A549 (cell line): ENCODE measurements around the gene HNRNPH1. TPM values are rescaled to one million over a fixed set of nuclear protein-coding genes. Genes with fewer than 3 reads are reported as not detected.

Experiments used
- ATAC-seq, 2 experiments: fragments of 200-7000 bp in 1 of 2; fragments of >200 bp in 1 of 2; cut with Nextera tagmentation in 1 of 2; cut with Tn5 transposase in 1 of 2; 3 replicates each; pipeline versions ENCODE4 v1.8.0 to v1.9.1; 2018 to 2020; ENCODE audit warnings: mild to moderate bottlenecking in 1 of 2, moderate library complexity in 1 of 2
- CTCF ChIA-PET: fragments of 300-600 bp; sonication (Branson Sonifier 250); formaldehyde crosslinking; extraction: SDS; loops from one replicate; lab custom pipeline; 2021; ENCODE audit warnings: antibody characterized with exemption, inconsistent platforms; lab: Yijun Ruan, JAX
- POLR2A ChIA-PET: fragments of 350-600 bp; formaldehyde crosslinking; extraction: SDS; loops from one replicate; lab custom pipeline; 2021; ENCODE audit warnings: antibody characterized with exemption, inconsistent platforms; lab: Yijun Ruan, JAX
- DNase-seq, 2 experiments: peaks; one replicate each; pipeline versions ENCODE4 v3.0.0 to v3.0.0-alpha.2; 2011 to 2016; ENCODE audit warnings: low read depth in 1 of 2, low spot score in 1 of 2
- FAIRE-seq: peaks from 2 replicates; lab custom pipeline; 2011; peaks lifted over from hg19 to GRCh38; lab: Jason Lieb, UNC
- H3K27ac ChIP-seq, 2 experiments: fragments of >200 bp; sonication (Bioruptor Twin); formaldehyde crosslinking; 3 replicates each; pipeline ENCODE4 v1.5.1; 2016 to 2017
- H3K4me1 ChIP-seq: fragments of >200 bp; sonication (Bioruptor Twin); formaldehyde crosslinking; 3 replicates; pipeline ENCODE4 v1.6.1; 2016
- H3K4me2 ChIP-seq: fragments of >200 bp; sonication (Bioruptor Twin); formaldehyde crosslinking; 3 replicates; pipeline ENCODE4 v1.6.1; 2016
- H3K4me3 ChIP-seq: fragments of >200 bp; sonication (Bioruptor Twin); formaldehyde crosslinking; 3 replicates; pipeline ENCODE4 v1.5.1; 2016
- H3K9me3 ChIP-seq: fragments of >200 bp; sonication (Bioruptor Twin); formaldehyde crosslinking; 3 replicates; pipeline ENCODE4 v1.6.1; 2016
- CBX2 ChIP-seq: fragments of 200-600 bp; sonication (generic); IDR thresholded peaks from 2 replicates; pipeline ENCODE4 v1.6.1; 2016; ENCODE audit warnings: low read depth, mild to moderate bottlenecking, borderline replicate concordance
- CBX8 ChIP-seq: fragments of 200-600 bp; sonication (generic); IDR thresholded peaks from 2 replicates; pipeline ENCODE4 v1.6.1; 2016
- CHD2 ChIP-seq: fragments of 150-350 bp; IDR thresholded peaks from 2 replicates; pipeline ENCODE4 v1.6.1; 2014; ENCODE audit warnings: low read length; ENCODE audit not compliant: partially characterized antibody
- CHD4 ChIP-seq: fragments of 200-600 bp; sonication (generic); IDR thresholded peaks from 2 replicates; pipeline ENCODE4 v1.6.1; 2016; ENCODE audit warnings: antibody characterized with exemption, mild to moderate bottlenecking, borderline replicate concordance
- ESRRA ChIP-seq: fragments of 150-350 bp; IDR thresholded peaks from 2 replicates; pipeline ENCODE4 v1.6.1; 2014; ENCODE audit warnings: mild to moderate bottlenecking, low read length, borderline replicate concordance
- FOSB ChIP-seq: fragments of 250-450 bp; sonication (Bioruptor Pico); IDR thresholded peaks from 2 replicates; pipeline ENCODE4 v1.5.0; 2020; ENCODE audit warnings: mild to moderate bottlenecking, moderate library complexity
- FOXS1 ChIP-seq: fragments of 250-450 bp; sonication (Bioruptor Pico); IDR thresholded peaks from 2 replicates; pipeline ENCODE4 v1.5.0; 2020; ENCODE audit warnings: mild to moderate bottlenecking, moderate library complexity
- HDAC2 ChIP-seq: fragments of 200-600 bp; sonication (generic); IDR thresholded peaks from 2 replicates; pipeline ENCODE4 v1.6.1; 2016
- HOXA7 ChIP-seq: fragments of 250-450 bp; sonication (Bioruptor Pico); IDR thresholded peaks from 2 replicates; pipeline ENCODE4 v1.5.0; 2020; ENCODE audit warnings: mild to moderate bottlenecking, moderate library complexity
- JUN ChIP-seq, 2 experiments: fragments of >200 bp; sonication (Bioruptor Twin); formaldehyde crosslinking; IDR thresholded peaks; 2 replicates in 1 of 2; 3 replicates in 1 of 2; pipeline ENCODE4 v1.6.1; 2016 to 2017
- JUNB ChIP-seq: fragments of >200 bp; sonication (Bioruptor Twin); formaldehyde crosslinking; IDR thresholded peaks from 2 replicates; pipeline ENCODE4 v1.6.1; 2016
- NFE2L2 ChIP-seq: fragments of 150-350 bp; conservative IDR thresholded peaks from 2 replicates; pipeline ENCODE4 v1.6.1; 2014; ENCODE audit warnings: low read length
- POLR2AphosphoS2 ChIP-seq: conservative IDR thresholded peaks from 2 replicates; pipeline ENCODE4 v1.6.1; 2012; ENCODE audit warnings: low read length, improper control_type of control experiment, inconsistent platforms
- RARB ChIP-seq: fragments of 250-450 bp; sonication (Bioruptor Pico); IDR thresholded peaks from 2 replicates; pipeline ENCODE4 v1.8.0; 2021; ENCODE audit warnings: mild to moderate bottlenecking, moderate library complexity
- SREBF2 ChIP-seq: fragments of 450-650 bp; IDR thresholded peaks from 2 replicates; pipeline ENCODE4 v1.6.1; 2014; ENCODE audit warnings: mild to moderate bottlenecking, moderate library complexity
- TFCP2L1 ChIP-seq: fragments of 250-450 bp; sonication (Bioruptor Pico); IDR thresholded peaks from 2 replicates; pipeline ENCODE4 v1.5.0; 2021; ENCODE audit warnings: mild to moderate bottlenecking
- TP53 ChIP-seq: fragments of 250-450 bp; sonication (Bioruptor Pico); IDR thresholded peaks from 2 replicates; pipeline ENCODE4 v1.5.0; 2021; ENCODE audit warnings: mild to moderate bottlenecking, moderate library complexity
- WGBS: methylation state at CpG from one replicate; pipeline ENCODE4 v1.1.6; 2017; ENCODE audit errors: missing lambda C conversion rate; 5-methylcytosine and 5-hydroxymethylcytosine counted together
- polyA plus RNA-seq, 4 experiments: library from polyadenylated mRNA; depleted of rRNA in 3 of 4; stranded (reverse); fragments of >200 nt; fragmentation: RNase III in 1 of 4; extraction: RNeasy Plus Mini Kit Qiagen cat#74134 plus additional on column Dnase treatment in 1 of 4; gene quantifications; 2 replicates in 3 of 4; 3 replicates in 1 of 4; pipeline ENCODE4 v1.2.3, GENCODE V29; 2011 to 2017
- TF ChIP-seq, protein P1 (sequence below): fragments of 150-350 bp; IDR thresholded peaks from 2 replicates; pipeline ENCODE4 v1.6.1; 2014; ENCODE audit warnings: low read depth, mild to moderate bottlenecking, low read length
- TF ChIP-seq, protein P2 (sequence below): fragments of >200 bp; sonication (Bioruptor Twin); formaldehyde crosslinking; IDR thresholded peaks from 2 replicates; pipeline ENCODE4 v1.6.1; 2016
- TF ChIP-seq, protein P3 (sequence below): fragments of 200-600 bp; sonication (generic); IDR thresholded peaks from 2 replicates; pipeline ENCODE4 v1.6.1; 2016; ENCODE audit warnings: antibody characterized with exemption, mild to moderate bottlenecking, moderate library complexity
- TF ChIP-seq, protein P4 (sequence below): IDR thresholded peaks from 2 replicates; pipeline ENCODE4 v1.6.1; 2012
- TF ChIP-seq, protein P5 (sequence below): fragments of 450-650 bp; IDR thresholded peaks from 2 replicates; pipeline ENCODE4 v1.6.1; 2014; ENCODE audit warnings: antibody characterized with exemption

HNRNPH1 gene
- polyA plus RNA-seq, 2 of the 4 experiments (the other 2 are of a cell fraction) = 688 to 1,576 TPM

DNA sequence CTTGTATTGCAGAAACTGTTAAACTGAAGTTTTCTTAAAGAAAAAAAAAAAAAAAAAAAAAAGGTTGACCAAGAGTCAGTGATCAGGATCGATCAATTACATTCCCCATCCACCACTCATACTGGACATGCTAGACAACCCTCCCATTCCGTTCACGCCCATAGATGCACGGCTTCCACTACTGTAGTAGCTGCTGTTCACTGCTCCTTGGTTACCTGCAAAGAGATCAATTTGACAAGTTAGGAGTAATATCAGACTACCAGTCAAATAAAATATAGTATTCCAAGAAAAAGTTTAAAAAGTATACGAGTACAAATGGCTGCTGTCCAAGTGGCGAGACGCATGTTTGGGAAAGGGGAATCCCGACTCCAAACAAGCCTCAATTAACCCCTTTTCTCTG, 8.7 kb downstream of the HNRNPH1 start:
- DNase-seq (no peak), ATAC-seq (no peak), FAIRE-seq (no peak)
- 72% methylated on average over 8 of the region's 8 CpGs for WGBS
- H3K4me3 ChIP-seq = no peak overlapping the region
- H3K9me3 ChIP-seq = no peaks in the 10 kb centered on the region
- ChIA-PET CTCF (no interaction called here), POLR2A (interaction anchor here (0.6 to 10.6 kb wide), 3 partner anchors 7 to 52 kb away, joined by 5 to 125 read pairs (median 5); partner anchors contain the start of gene HNRNPH1)
- H3K4me2 ChIP-seq = 0 out of 3 replicates have a peak overlapping the region, but pooled peaks have one; percentile 10
- TF ChIP-seq TFCP2L1 (0 out of 2 replicates have a peak, but pooled peaks have one; percentile 39), NFE2L2 (no peak)
- TF ChIP-seq, protein P1, sequence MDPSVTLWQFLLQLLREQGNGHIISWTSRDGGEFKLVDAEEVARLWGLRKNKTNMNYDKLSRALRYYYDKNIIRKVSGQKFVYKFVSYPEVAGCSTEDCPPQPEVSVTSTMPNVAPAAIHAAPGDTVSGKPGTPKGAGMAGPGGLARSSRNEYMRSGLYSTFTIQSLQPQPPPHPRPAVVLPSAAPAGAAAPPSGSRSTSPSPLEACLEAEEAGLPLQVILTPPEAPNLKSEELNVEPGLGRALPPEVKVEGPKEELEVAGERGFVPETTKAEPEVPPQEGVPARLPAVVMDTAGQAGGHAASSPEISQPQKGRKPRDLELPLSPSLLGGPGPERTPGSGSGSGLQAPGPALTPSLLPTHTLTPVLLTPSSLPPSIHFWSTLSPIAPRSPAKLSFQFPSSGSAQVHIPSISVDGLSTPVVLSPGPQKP = no peak
- TF ChIP-seq, protein P2, sequence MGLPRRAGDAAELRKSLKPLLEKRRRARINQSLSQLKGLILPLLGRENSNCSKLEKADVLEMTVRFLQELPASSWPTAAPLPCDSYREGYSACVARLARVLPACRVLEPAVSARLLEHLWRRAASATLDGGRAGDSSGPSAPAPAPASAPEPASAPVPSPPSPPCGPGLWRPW = no peak
- TF ChIP-seq, all 56 proteins: peak for 1
- H3K4me1 ChIP-seq = peaks cover 74% of the 10 kb centered on the region
- H3K27ac ChIP-seq = no peak overlapping the region

DNA sequence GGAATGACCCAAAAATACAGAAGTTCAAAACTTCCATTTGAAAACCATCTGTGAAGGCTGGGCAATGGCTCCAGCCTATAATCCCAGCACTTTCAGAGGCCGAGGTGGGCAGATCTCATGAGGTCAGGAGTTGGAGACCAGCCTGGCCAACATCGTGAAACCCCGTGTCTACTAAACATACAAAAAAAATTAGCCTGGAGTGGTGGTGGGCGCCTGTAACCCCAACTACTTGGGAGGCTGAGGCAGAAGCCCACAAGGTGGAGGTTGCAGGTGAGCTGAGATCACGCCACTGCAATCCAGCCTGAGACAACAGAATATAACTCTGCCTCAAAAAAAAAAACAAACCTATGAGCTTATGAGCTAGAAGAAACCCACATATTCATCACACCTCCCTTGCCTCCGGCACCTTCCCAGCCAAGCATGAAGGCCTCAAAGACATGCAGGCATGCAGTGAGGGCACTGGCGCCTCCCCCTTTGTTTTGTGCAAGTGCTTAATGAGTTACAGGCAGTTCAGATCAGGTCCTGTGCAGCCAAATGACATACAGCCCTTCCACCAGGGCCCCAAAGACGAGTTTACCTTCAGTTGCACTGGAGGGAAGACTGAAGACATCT, 9.9 kb downstream of the HNRNPH1 start:
- POLR2A ChIA-PET = interaction anchor here (1.0 to 10.6 kb wide), 2 partner anchors 8 to 54 kb away, joined by 5 to 125 read pairs; partner anchors contain the start of gene HNRNPH1
- H3K4me1 ChIP-seq = peaks cover 64% of the 10 kb centered on the region

DNA sequence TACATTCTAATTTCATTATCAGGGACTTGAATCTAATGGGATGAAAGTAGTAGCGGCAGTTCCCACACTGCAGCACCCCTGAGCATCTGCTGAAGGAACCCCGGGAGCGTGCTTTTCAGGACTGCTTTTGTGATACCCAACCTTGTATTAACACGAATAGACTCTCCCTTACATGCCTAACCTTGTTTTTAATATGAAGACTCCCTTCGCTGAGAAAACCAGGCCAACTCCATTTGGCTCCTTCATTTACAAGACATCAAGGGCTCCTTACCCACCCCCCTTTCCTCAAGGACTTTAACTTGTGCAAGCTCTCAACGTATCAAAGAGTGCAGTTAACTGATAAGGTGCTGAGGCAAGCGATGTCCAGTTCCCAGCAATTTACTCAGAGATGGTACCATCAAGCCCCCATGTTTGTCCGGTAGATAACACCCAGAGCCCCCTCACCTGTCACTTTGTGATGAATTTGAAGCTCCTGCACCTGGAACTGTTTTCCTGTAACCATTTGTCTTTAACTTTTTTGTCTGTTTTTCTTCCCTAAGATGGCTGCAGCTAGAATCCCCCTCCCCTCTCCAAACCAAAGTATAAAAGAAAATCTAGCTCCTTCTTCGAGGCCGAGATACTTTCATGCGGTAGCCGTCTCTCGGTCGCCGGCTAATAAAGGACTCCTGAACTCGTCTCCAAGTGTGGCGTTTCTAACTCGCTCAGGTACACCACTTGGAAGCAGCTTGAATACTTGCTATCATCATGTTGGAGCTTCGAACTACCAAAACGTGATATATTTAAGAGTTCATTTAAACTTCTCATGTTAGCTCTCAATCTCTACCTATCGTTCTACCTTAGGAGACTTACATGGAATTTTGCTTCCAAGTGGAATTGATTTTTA, 10.7 kb downstream of the HNRNPH1 start:
- DNase-seq = no peak
- no peak for FAIRE-seq
- peaks cover 56% of the 10 kb centered on the region for H3K4me1 ChIP-seq
- TF ChIP-seq RARB (0 out of 2 replicates have a peak, but pooled peaks have one; percentile 58), HOXA7 (CRISPR knock-in tag) (peak; percentile 72), FOSB (CRISPR knock-in tag) (peak; percentile 60), JUN (IDR thresholded peaks at IDR 0.05) (peak in 1 of 2 experiments; percentile 43; a peak in 1 of 5 replicates), JUNB (no peak), CBX8 (no peak), TFCP2L1 (peak; percentile 85)
- CTCF ChIA-PET = interaction anchor here (3.7 kb wide), 1 partner anchor 10 kb away, joined by 26 read pairs; the partner anchor contains the start of gene HNRNPH1
- no peak overlapping the region for H3K4me2 ChIP-seq
- no peak overlapping the region for H3K27ac ChIP-seq
- ATAC-seq = 0 out of 6 replicates have a peak, but pooled peaks of 1 of the 2 experiments have one; percentile 0
- H3K4me3 ChIP-seq = no peak overlapping the region
- POLR2A ChIA-PET = interaction anchor here (1.0 to 10.6 kb wide), 2 partner anchors 9 to 54 kb away, joined by 5 to 125 read pairs; partner anchors contain the start of gene HNRNPH1
- WGBS = 89% methylated on average over 21 of the region's 21 CpGs
- H3K9me3 ChIP-seq = no peaks in the 10 kb centered on the region

More for the DNA sequence above, 9.9 kb downstream of the HNRNPH1 start:
- H3K27ac ChIP-seq = no peak overlapping the region
- DNase-seq = no peak
- FAIRE-seq = no peak
- CTCF ChIA-PET = interaction anchor here (3.7 kb wide), 1 partner anchor 10 kb away, joined by 26 read pairs; the partner anchor contains the start of gene HNRNPH1
- ATAC-seq = no peak
- TF ChIP-seq FOXS1 (no peak), POLR2AphosphoS2 (peak; percentile 91; the same call in 1 of the 2 replicates)
- no peaks in the 10 kb centered on the region for H3K9me3 ChIP-seq
- H3K4me2 ChIP-seq = no peak overlapping the region
- WGBS = 80% methylated on average over 8 of the region's 8 CpGs
- no peak overlapping the region for H3K4me3 ChIP-seq

DNA sequence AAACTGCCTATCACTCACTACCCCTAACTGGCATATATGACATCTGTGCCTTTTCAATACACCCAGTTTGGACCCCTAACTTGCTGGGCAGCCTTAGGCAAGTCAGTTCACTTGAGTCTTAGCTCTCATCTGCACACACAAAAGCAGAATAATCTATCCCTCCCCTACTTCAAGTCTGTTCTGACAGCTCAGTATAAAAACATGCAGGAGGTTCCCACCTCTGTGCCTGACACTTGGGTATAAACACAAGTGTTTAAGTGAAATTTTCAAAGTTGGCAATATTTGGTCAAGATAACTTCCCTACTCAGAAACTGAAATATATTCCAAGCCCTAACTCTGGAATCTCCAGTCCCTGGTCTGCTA, 12.6 kb downstream of the HNRNPH1 start:
- Histone ChIP-seq H3K4me1 (peaks cover 37% of the 10 kb centered on the region), H3K4me2 (no peak overlapping the region), H3K9me3 (no peaks in the 10 kb centered on the region), H3K4me3 (no peak overlapping the region), H3K27ac (no peak overlapping the region)
- no peak for FAIRE-seq
- no peak for DNase-seq
- no peak; a peak in 1 of 6 replicates for ATAC-seq
- ChIA-PET POLR2A (interaction anchor here (10.6 kb wide), 1 partner anchor 11 kb away, joined by 125 read pairs; the partner anchor contains the start of gene HNRNPH1), CTCF (interaction anchor here (1.0 to 3.7 kb wide), 2 partner anchors 12 to 14 kb away, joined by 7 to 26 read pairs; partner anchors contain the start of gene HNRNPH1)
- TF ChIP-seq CHD2 (no peak), TP53 (CRISPR knock-in tag) (no peak), NFE2L2 (no peak), ESRRA (no peak), SREBF2 (no peak), HDAC2 (no peak), CBX2 (no peak), CHD4 (no peak)
- TF ChIP-seq, protein P3, sequence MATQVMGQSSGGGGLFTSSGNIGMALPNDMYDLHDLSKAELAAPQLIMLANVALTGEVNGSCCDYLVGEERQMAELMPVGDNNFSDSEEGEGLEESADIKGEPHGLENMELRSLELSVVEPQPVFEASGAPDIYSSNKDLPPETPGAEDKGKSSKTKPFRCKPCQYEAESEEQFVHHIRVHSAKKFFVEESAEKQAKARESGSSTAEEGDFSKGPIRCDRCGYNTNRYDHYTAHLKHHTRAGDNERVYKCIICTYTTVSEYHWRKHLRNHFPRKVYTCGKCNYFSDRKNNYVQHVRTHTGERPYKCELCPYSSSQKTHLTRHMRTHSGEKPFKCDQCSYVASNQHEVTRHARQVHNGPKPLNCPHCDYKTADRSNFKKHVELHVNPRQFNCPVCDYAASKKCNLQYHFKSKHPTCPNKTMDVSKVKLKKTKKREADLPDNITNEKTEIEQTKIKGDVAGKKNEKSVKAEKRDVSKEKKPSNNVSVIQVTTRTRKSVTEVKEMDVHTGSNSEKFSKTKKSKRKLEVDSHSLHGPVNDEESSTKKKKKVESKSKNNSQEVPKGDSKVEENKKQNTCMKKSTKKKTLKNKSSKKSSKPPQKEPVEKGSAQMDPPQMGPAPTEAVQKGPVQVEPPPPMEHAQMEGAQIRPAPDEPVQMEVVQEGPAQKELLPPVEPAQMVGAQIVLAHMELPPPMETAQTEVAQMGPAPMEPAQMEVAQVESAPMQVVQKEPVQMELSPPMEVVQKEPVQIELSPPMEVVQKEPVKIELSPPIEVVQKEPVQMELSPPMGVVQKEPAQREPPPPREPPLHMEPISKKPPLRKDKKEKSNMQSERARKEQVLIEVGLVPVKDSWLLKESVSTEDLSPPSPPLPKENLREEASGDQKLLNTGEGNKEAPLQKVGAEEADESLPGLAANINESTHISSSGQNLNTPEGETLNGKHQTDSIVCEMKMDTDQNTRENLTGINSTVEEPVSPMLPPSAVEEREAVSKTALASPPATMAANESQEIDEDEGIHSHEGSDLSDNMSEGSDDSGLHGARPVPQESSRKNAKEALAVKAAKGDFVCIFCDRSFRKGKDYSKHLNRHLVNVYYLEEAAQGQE = no peak
- TF ChIP-seq, protein P4, sequence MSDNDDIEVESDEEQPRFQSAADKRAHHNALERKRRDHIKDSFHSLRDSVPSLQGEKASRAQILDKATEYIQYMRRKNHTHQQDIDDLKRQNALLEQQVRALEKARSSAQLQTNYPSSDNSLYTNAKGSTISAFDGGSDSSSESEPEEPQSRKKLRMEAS = no peak
- TF ChIP-seq, protein P5, sequence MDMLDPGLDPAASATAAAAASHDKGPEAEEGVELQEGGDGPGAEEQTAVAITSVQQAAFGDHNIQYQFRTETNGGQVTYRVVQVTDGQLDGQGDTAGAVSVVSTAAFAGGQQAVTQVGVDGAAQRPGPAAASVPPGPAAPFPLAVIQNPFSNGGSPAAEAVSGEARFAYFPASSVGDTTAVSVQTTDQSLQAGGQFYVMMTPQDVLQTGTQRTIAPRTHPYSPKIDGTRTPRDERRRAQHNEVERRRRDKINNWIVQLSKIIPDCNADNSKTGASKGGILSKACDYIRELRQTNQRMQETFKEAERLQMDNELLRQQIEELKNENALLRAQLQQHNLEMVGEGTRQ = no peak
